Lower leg skin (tissue), 4 donors: ENCODE data around the gene CMIP. TPM values are rescaled to one million over a fixed set of nuclear protein-coding genes. Genes with fewer than 3 reads are reported as not detected.

Source experiments
- DNase-seq, 2 donors: peaks; one replicate each; pipeline ENCODE4 v3.0.0-alpha.2; 2019; ENCODE audit warnings: low spot score in 2 of 2
- H3K4me3 ChIP-seq: fragments of 200-600 bp; sonication (generic); 2 replicates; pipeline ENCODE4 v1.5.1; 2017; ENCODE audit warnings: mild to moderate bottlenecking, low read depth; ENCODE audit not compliant: poor library complexity, severe bottlenecking
- POLR2A ChIP-seq, 2 donors: fragments of 450-650 bp; IDR thresholded peaks; one replicate each; pipeline ENCODE4 v1.6.1; 2016 to 2017; ENCODE audit warnings: antibody characterized with exemption in 2 of 2, mild to moderate bottlenecking in 1 of 2, moderate library complexity in 1 of 2
- WGBS, 2 donors: methylation state at CpG; one replicate each; pipeline ENCODE4 v1.1.5; 2018; 5-methylcytosine and 5-hydroxymethylcytosine counted together
- intact Hi-C: fragments of 100-400 bp; cut with DNase I; formaldehyde crosslinking; loops from one replicate; pipeline ENCODE4 v1.15.0; 2023; ENCODE audit warnings: low total_unique reads
- microRNA-seq, 2 donors: library from miRNA; unstranded; fragments of <30 nt; microRNA quantifications; one replicate each; pipeline ENCODE4, GENCODE V29; 2016; ENCODE audit warnings: borderline replicate concordance in 2 of 2, borderline number of aligned reads in 1 of 2
- total RNA-seq, 4 donors: library from RNA; depleted of rRNA; stranded (reverse); fragments of >200 nt; gene quantifications; one replicate each; pipeline ENCODE4 v1.1.0, GENCODE V29; 2016
- TF ChIP-seq, protein P1 (sequence below), 3 donors: fragments of 450-650 bp; IDR thresholded peaks; one replicate each; pipeline ENCODE4 v1.5.1; 2016; ENCODE audit warnings: antibody characterized with exemption in 3 of 3, mild to moderate bottlenecking in 3 of 3, moderate library complexity in 2 of 3

The CMIP gene
- total RNA-seq, 4 donors from 2014 or later: 53.7 to 115 (median 77.4) TPM

DNA sequence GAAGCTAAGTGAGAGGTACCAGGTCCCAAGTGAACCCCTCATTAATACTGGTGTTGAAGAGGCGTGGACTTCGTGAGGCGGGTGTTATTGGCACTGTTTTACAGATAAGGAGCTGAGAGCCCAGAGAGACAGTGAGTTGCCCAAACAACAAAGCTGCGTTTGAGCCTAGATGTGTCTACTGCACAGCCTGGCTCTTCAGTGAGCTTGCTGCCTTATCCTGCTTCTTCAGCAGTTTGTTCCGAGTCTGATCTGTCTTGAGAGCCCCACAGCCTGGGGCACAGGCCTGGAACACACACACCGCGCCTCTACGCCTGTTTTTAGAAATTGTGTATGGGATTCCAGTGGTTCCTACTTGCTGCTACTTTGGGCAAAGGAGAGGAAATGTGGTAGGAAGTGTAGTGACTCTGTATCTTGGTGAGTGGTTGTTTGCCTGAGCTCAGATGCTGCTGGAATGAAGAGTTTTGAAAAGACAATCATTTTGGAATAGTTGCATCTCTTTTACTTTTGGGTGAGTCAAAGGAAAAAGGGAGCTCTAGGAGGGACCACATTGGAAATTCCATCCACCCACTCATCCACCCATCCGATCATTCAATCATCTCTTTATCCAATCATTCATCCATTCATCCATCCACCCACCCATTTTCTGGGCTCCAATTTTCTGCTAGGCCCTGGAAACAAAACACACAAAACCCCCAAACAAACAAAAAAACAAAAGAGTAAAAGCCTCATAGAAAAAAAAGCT, 312.2 kb downstream of the CMIP start:
- intact Hi-C loops: no loop called here
- 63 to 69% methylated on average over 9 of the region's 9 CpGs for WGBS, 2 donors
- no peak overlapping the region for H3K4me3 ChIP-seq
- TF ChIP-seq, protein P1, sequence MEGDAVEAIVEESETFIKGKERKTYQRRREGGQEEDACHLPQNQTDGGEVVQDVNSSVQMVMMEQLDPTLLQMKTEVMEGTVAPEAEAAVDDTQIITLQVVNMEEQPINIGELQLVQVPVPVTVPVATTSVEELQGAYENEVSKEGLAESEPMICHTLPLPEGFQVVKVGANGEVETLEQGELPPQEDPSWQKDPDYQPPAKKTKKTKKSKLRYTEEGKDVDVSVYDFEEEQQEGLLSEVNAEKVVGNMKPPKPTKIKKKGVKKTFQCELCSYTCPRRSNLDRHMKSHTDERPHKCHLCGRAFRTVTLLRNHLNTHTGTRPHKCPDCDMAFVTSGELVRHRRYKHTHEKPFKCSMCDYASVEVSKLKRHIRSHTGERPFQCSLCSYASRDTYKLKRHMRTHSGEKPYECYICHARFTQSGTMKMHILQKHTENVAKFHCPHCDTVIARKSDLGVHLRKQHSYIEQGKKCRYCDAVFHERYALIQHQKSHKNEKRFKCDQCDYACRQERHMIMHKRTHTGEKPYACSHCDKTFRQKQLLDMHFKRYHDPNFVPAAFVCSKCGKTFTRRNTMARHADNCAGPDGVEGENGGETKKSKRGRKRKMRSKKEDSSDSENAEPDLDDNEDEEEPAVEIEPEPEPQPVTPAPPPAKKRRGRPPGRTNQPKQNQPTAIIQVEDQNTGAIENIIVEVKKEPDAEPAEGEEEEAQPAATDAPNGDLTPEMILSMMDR (IDR thresholded peaks at IDR 0.05): no peak
- no peak for TF ChIP-seq POLR2A (IDR thresholded peaks at IDR 0.05)
- no peak for DNase-seq

DNA sequence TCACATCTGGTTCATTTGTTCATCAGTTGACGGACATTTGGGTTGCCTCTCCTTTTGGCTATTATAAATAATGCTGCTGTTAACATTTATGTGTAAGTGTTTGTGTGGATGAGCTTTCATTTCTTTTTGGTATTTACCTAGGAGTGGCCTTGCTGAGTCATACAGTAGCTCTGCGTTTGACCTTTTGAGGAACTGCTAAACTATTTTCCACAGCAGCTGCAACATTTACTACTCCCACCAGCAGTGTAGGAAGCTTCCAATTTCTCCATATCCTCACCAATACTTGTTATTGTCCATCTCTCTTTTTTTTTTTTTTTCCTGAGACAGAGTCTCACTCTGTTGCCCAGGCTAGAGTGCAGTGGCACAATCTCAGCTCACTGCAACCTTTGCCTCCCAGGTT, 313.8 kb downstream of the CMIP start:
- H3K4me3 ChIP-seq: no peak overlapping the region
- DNase-seq: no peak
- TF ChIP-seq, protein P1 (IDR thresholded peaks at IDR 0.05): no peak
- TF ChIP-seq POLR2A (IDR thresholded peaks at IDR 0.05): no peak
- intact Hi-C loops: no loop called here
- 31 to 32% methylated on average over 2 of the region's 2 CpGs for WGBS, 2 donors

Small RNAs within 50 kb of the gene (microRNA-seq; reads per million reads assigned to microRNA genes)
- gene MIR6504: 0 to 0.57 reads per million in 2 donors
- 0 reads per million in 2 donors for gene MIR7854

Other genes with a start within 250 kb of the CMIP start
- gene BCO1, start 206.1 kb upstream of the CMIP start, total RNA-seq: under 1 TPM in 2 of 4 donors, not detected in 2; 0.12 to 0.29 TPM
- gene GAN, start 129.8 kb upstream of the CMIP start, total RNA-seq: 100 to 1,000 TPM; 130 to 214 (median 157) TPM